ENCODE results near the gene CORO7. TPM values are rescaled to one million over a fixed set of nuclear protein-coding genes. Genes with fewer than 3 reads are reported as not detected.
A peak's percentile ranks its signal among the peaks of the same experiment; 100 is the strongest.

Gene CORO7
- total RNA-seq, 1 experiment from 2014 or later, result 49.7 TPM

GRCh38 chr16:4412854-4413253, 3.5 kb downstream of the CORO7 start:
- peak in 1 of 2 experiments; percentile 57 for DNase-seq
- Histone ChIP-seq H3K9me3 (replicated peaks) (no peaks in the 10 kb centered on the region), H3K4me3 (no peak overlapping the region), H3K27ac (no peak overlapping the region; the same call in 1 of the 2 replicates), H3K4me1 (peaks cover 61% of the 10 kb centered on the region), H3K27me3 (no peaks in the 10 kb centered on the region), H3K36me3 (no peaks in the 10 kb centered on the region)

- H3K27me3 ChIP-seq, result no peaks in the 10 kb centered on the region
- H3K9me3 ChIP-seq (replicated peaks), result no peaks in the 10 kb centered on the region
- H3K27ac ChIP-seq, result peak overlapping the region; percentile 68
- H3K4me1 ChIP-seq, result peaks cover 61% of the 10 kb centered on the region
- H3K4me3 ChIP-seq, result no peak overlapping the region
- no peaks in the 10 kb centered on the region for H3K36me3 ChIP-seq
- no peak for DNase-seq
These were observed 4.2 kb downstream of the CORO7 start for GRCh38 chr16:4412159-4412558.

- Histone ChIP-seq H3K4me1 (peaks cover 61% of the 10 kb centered on the region), H3K27ac (peak overlapping the region; percentile 68), H3K27me3 (no peaks in the 10 kb centered on the region), H3K36me3 (no peaks in the 10 kb centered on the region), H3K9me3 (replicated peaks) (no peaks in the 10 kb centered on the region), H3K4me3 (no peak overlapping the region)
- peak; percentile 96 for DNase-seq
These were observed 4.7 kb downstream of the CORO7 start for GRCh38 chr16:4411684-4412083.

- peak overlapping the region; percentile 68 for H3K27ac ChIP-seq
- no peaks in the 10 kb centered on the region for H3K9me3 ChIP-seq (replicated peaks)
- DNase-seq, result peak; percentile 98 to 99
These were observed 5.9 kb downstream of the CORO7 start for GRCh38 chr16:4410335-4411075.

GRCh38 chr16:4409081-4409932, 7.1 kb downstream of the CORO7 start:
- Histone ChIP-seq H3K27me3 (no peaks in the 10 kb centered on the region), H3K4me3 (no peak overlapping the region), H3K36me3 (peaks cover 2% of the 10 kb centered on the region; the same call in 1 of the 2 replicates), H3K27ac (peak overlapping the region; percentile 33), H3K9me3 (replicated peaks) (no peaks in the 10 kb centered on the region), H3K4me1 (peaks cover 51% of the 10 kb centered on the region)
- DNase-seq, result peak; percentile 81 to 84

More at GRCh38 chr16:4410335-4411075, 5.9 kb downstream of the CORO7 start:
- Histone ChIP-seq H3K4me1 (peaks cover 61% of the 10 kb centered on the region), H3K36me3 (peaks cover 2% of the 10 kb centered on the region; the same call in 1 of the 2 replicates), H3K27me3 (no peaks in the 10 kb centered on the region), H3K4me3 (no peak overlapping the region)

- Histone ChIP-seq H3K4me1 (peaks cover 43% of the 10 kb centered on the region), H3K4me3 (no peak overlapping the region), H3K27ac (peak overlapping the region; percentile 33), H3K27me3 (no peaks in the 10 kb centered on the region), H3K36me3 (peaks cover 2% of the 10 kb centered on the region; the same call in 1 of the 2 replicates), H3K9me3 (replicated peaks) (no peaks in the 10 kb centered on the region)
- no peak for DNase-seq
These were observed 8.1 kb downstream of the CORO7 start for GRCh38 chr16:4408323-4408690.

- DNase-seq, result no peak
- Histone ChIP-seq H3K27me3 (no peaks in the 10 kb centered on the region), H3K4me1 (peaks cover 38% of the 10 kb centered on the region), H3K36me3 (peaks cover 2% of the 10 kb centered on the region; the same call in 1 of the 2 replicates), H3K9me3 (replicated peaks) (no peaks in the 10 kb centered on the region), H3K4me3 (no peak overlapping the region), H3K27ac (no peak overlapping the region)
These were observed 8.7 kb downstream of the CORO7 start for GRCh38 chr16:4407543-4408322.

GRCh38 chr16:4404967-4405696, 11.3 kb downstream of the CORO7 start:
- no peaks in the 10 kb centered on the region for H3K27me3 ChIP-seq
- no peak for DNase-seq
- peaks cover 18% of the 10 kb centered on the region for H3K4me1 ChIP-seq
- no peak overlapping the region for H3K4me3 ChIP-seq
- H3K36me3 ChIP-seq, result peaks cover 8% of the 10 kb centered on the region; the same call in 1 of the 2 replicates
- no peak overlapping the region for H3K27ac ChIP-seq
- no peaks in the 10 kb centered on the region for H3K9me3 ChIP-seq (replicated peaks)

GRCh38 chr16:4404247-4404966, 12.0 kb downstream of the CORO7 start:
- Histone ChIP-seq H3K4me3 (no peak overlapping the region), H3K27ac (no peak overlapping the region), H3K27me3 (no peaks in the 10 kb centered on the region), H3K4me1 (peaks cover 11% of the 10 kb centered on the region), H3K36me3 (peaks cover 8% of the 10 kb centered on the region; the same call in 1 of the 2 replicates), H3K9me3 (replicated peaks) (no peaks in the 10 kb centered on the region)
- peak; percentile 64 to 66 for DNase-seq

- H3K4me1 ChIP-seq, result no peaks in the 10 kb centered on the region
- H3K4me3 ChIP-seq, result no peak overlapping the region
- no peak for DNase-seq
These were observed 13.1 kb downstream of the CORO7 start for GRCh38 chr16:4403133-4403949.

GRCh38 chr16:4402439-4403132, 13.8 kb downstream of the CORO7 start:
- Histone ChIP-seq H3K4me1 (no peaks in the 10 kb centered on the region), H3K27ac (no peak overlapping the region), H3K27me3 (no peaks in the 10 kb centered on the region), H3K9me3 (replicated peaks) (no peaks in the 10 kb centered on the region), H3K36me3 (peaks cover 8% of the 10 kb centered on the region; the same call in 1 of the 2 replicates), H3K4me3 (no peak overlapping the region)
- peak; percentile 70 to 81 for DNase-seq

More at GRCh38 chr16:4403133-4403949, 13.1 kb downstream of the CORO7 start:
- Histone ChIP-seq H3K27me3 (no peaks in the 10 kb centered on the region), H3K9me3 (replicated peaks) (no peaks in the 10 kb centered on the region), H3K27ac (no peak overlapping the region), H3K36me3 (peaks cover 8% of the 10 kb centered on the region; the same call in 1 of the 2 replicates)

- H3K27me3 ChIP-seq, result no peaks in the 10 kb centered on the region
These were observed 14.9 kb downstream of the CORO7 start for GRCh38 chr16:4401510-4401909.

More at GRCh38 chr16:4401510-4401909, 14.9 kb downstream of the CORO7 start:
- Histone ChIP-seq H3K27ac (no peak overlapping the region), H3K36me3 (peaks cover 9% of the 10 kb centered on the region; the same call in 1 of the 2 replicates), H3K4me3 (no peak overlapping the region), H3K4me1 (no peaks in the 10 kb centered on the region), H3K9me3 (replicated peaks) (no peaks in the 10 kb centered on the region)
- DNase-seq, result no peak
